A549 (cell line): Measurements from ENCODE around the gene HYAL4. TPM values are rescaled to one million over a fixed set of nuclear protein-coding genes. Genes with fewer than 3 reads are reported as not detected.

Experiments
- ATAC-seq, 2 experiments: fragments of 200-7000 bp in 1 of 2; fragments of >200 bp in 1 of 2; cut with Nextera tagmentation in 1 of 2; cut with Tn5 transposase in 1 of 2; 3 replicates each; pipeline versions ENCODE4 v1.8.0 to v1.9.1; 2018 to 2020; ENCODE audit warnings: mild to moderate bottlenecking in 1 of 2, moderate library complexity in 1 of 2
- CTCF ChIA-PET: fragments of 300-600 bp; sonication (Branson Sonifier 250); formaldehyde crosslinking; extraction: SDS; loops from one replicate; lab custom pipeline; 2021; ENCODE audit warnings: antibody characterized with exemption, inconsistent platforms; lab: Yijun Ruan, JAX
- POLR2A ChIA-PET: fragments of 350-600 bp; formaldehyde crosslinking; extraction: SDS; loops from one replicate; lab custom pipeline; 2021; ENCODE audit warnings: antibody characterized with exemption, inconsistent platforms; lab: Yijun Ruan, JAX
- DNase-seq, 2 experiments: peaks; one replicate each; pipeline versions ENCODE4 v3.0.0 to v3.0.0-alpha.2; 2011 to 2016; ENCODE audit warnings: low read depth in 1 of 2, low spot score in 1 of 2
- FAIRE-seq: peaks from 2 replicates; lab custom pipeline; 2011; peaks lifted over from hg19 to GRCh38; lab: Jason Lieb, UNC
- H3K27ac ChIP-seq, 2 experiments: fragments of >200 bp; sonication (Bioruptor Twin); formaldehyde crosslinking; 3 replicates each; pipeline ENCODE4 v1.5.1; 2016 to 2017
- H3K4me1 ChIP-seq: fragments of >200 bp; sonication (Bioruptor Twin); formaldehyde crosslinking; 3 replicates; pipeline ENCODE4 v1.6.1; 2016
- H3K4me2 ChIP-seq: fragments of >200 bp; sonication (Bioruptor Twin); formaldehyde crosslinking; 3 replicates; pipeline ENCODE4 v1.6.1; 2016
- H3K4me3 ChIP-seq: fragments of >200 bp; sonication (Bioruptor Twin); formaldehyde crosslinking; 3 replicates; pipeline ENCODE4 v1.5.1; 2016
- H3K9me3 ChIP-seq: fragments of >200 bp; sonication (Bioruptor Twin); formaldehyde crosslinking; 3 replicates; pipeline ENCODE4 v1.6.1; 2016
- CBX2 ChIP-seq: fragments of 200-600 bp; sonication (generic); IDR thresholded peaks from 2 replicates; pipeline ENCODE4 v1.6.1; 2016; ENCODE audit warnings: low read depth, mild to moderate bottlenecking, borderline replicate concordance
- CBX8 ChIP-seq: fragments of 200-600 bp; sonication (generic); IDR thresholded peaks from 2 replicates; pipeline ENCODE4 v1.6.1; 2016
- CTCF ChIP-seq: fragments of >200 bp; sonication (Bioruptor Twin); formaldehyde crosslinking; IDR thresholded peaks from 3 replicates; pipeline ENCODE4 v1.5.1; 2016
- EHF ChIP-seq: fragments of 250-450 bp; sonication (Bioruptor Pico); IDR thresholded peaks from 2 replicates; pipeline ENCODE4 v1.5.0; 2020; ENCODE audit warnings: mild to moderate bottlenecking
- EHMT2 ChIP-seq: fragments of 200-600 bp; sonication (generic); IDR thresholded peaks from 2 replicates; pipeline ENCODE4 v1.6.1; 2016; ENCODE audit warnings: antibody characterized with exemption, low read depth, mild to moderate bottlenecking, moderate library complexity
- GATA3 ChIP-seq: IDR thresholded peaks from 2 replicates; pipeline ENCODE4 v1.6.1; 2012; ENCODE audit warnings: borderline replicate concordance
- HMGXB4 ChIP-seq: fragments of 250-450 bp; sonication (Bioruptor Pico); IDR thresholded peaks from 2 replicates; pipeline ENCODE4 v1.5.0; 2021; ENCODE audit warnings: mild to moderate bottlenecking, moderate library complexity, borderline replicate concordance
- JUN ChIP-seq, 2 experiments: fragments of >200 bp; sonication (Bioruptor Twin); formaldehyde crosslinking; IDR thresholded peaks; 2 replicates in 1 of 2; 3 replicates in 1 of 2; pipeline ENCODE4 v1.6.1; 2016 to 2017
- JUNB ChIP-seq: fragments of >200 bp; sonication (Bioruptor Twin); formaldehyde crosslinking; IDR thresholded peaks from 2 replicates; pipeline ENCODE4 v1.6.1; 2016
- MAX ChIP-seq: IDR thresholded peaks from 2 replicates; pipeline ENCODE4 v1.6.1; 2012
- MYC ChIP-seq: IDR thresholded peaks from 2 replicates; pipeline ENCODE4 v1.6.1; 2012; ENCODE audit warnings: mild to moderate bottlenecking, inconsistent platforms, low read length, improper control_type of control experiment, borderline replicate concordance
- NFE2L2 ChIP-seq: fragments of 150-350 bp; conservative IDR thresholded peaks from 2 replicates; pipeline ENCODE4 v1.6.1; 2014; ENCODE audit warnings: low read length
- PBX3 ChIP-seq: IDR thresholded peaks from 2 replicates; pipeline ENCODE4 v1.6.1; 2012
- PHF8 ChIP-seq: fragments of 200-600 bp; sonication (generic); IDR thresholded peaks from 2 replicates; pipeline ENCODE4 v1.6.1; 2016; ENCODE audit warnings: low read depth, mild to moderate bottlenecking, antibody characterized with exemption, moderate library complexity, borderline replicate concordance
- POLR2A ChIP-seq: IDR thresholded peaks from 2 replicates; pipeline ENCODE4 v1.6.1; 2012; ENCODE audit warnings: mild to moderate bottlenecking, low read length
- RAD21 ChIP-seq, 2 experiments: fragments of >200 bp in 1 of 2; sonication (Bioruptor Twin) in 1 of 2; formaldehyde crosslinking in 1 of 2; IDR thresholded peaks in 1 of 2; conservative IDR thresholded peaks in 1 of 2; 2 replicates in 1 of 2; 3 replicates in 1 of 2; pipeline ENCODE4 v1.6.1; 2012 to 2018; ENCODE audit warnings: inconsistent platforms in 1 of 2
- RFX5 ChIP-seq: fragments of 450-650 bp; IDR thresholded peaks from 2 replicates; pipeline ENCODE4 v1.7.1; 2014; ENCODE audit warnings: antibody characterized with exemption, mild to moderate bottlenecking, moderate library complexity
- SMC3 ChIP-seq: fragments of >200 bp; sonication (Bioruptor Twin); formaldehyde crosslinking; IDR thresholded peaks from 3 replicates; pipeline ENCODE4 v1.6.1; 2018; ENCODE audit warnings: inconsistent platforms
- SREBF2 ChIP-seq: fragments of 450-650 bp; IDR thresholded peaks from 2 replicates; pipeline ENCODE4 v1.6.1; 2014; ENCODE audit warnings: mild to moderate bottlenecking, moderate library complexity
- TFCP2L1 ChIP-seq: fragments of 250-450 bp; sonication (Bioruptor Pico); IDR thresholded peaks from 2 replicates; pipeline ENCODE4 v1.5.0; 2021; ENCODE audit warnings: mild to moderate bottlenecking
- ZC3H11A ChIP-seq: fragments of 450-650 bp; IDR thresholded peaks from 2 replicates; pipeline ENCODE4 v1.6.1; 2014; ENCODE audit warnings: antibody characterized with exemption, mild to moderate bottlenecking
- WGBS: methylation state at CpG from one replicate; pipeline ENCODE4 v1.1.6; 2017; ENCODE audit errors: missing lambda C conversion rate; 5-methylcytosine and 5-hydroxymethylcytosine counted together
- polyA plus RNA-seq, 4 experiments: library from polyadenylated mRNA; depleted of rRNA in 3 of 4; stranded (reverse); fragments of >200 nt; fragmentation: RNase III in 1 of 4; extraction: RNeasy Plus Mini Kit Qiagen cat#74134 plus additional on column Dnase treatment in 1 of 4; gene quantifications; 2 replicates in 3 of 4; 3 replicates in 1 of 4; pipeline ENCODE4 v1.2.3, GENCODE V29; 2011 to 2017

HYAL4 gene
- polyA plus RNA-seq, 2 of the 4 experiments (the other 2 are of a cell fraction): 0.30 TPM; not detected in 1

GRCh38 chr7:123864966-123865365, 20.0 kb downstream of the HYAL4 start (continued):
- TF ChIP-seq MAX (no peak), EHMT2 (no peak), MYC (no peak), ZC3H11A (no peak), POLR2A (no peak)

- 1% methylated on average over 3 of the region's 3 CpGs for WGBS
- POLR2A ChIA-PET: no interaction called here
- H3K4me2 ChIP-seq: no peak overlapping the region
- TF ChIP-seq CTCF (peak; percentile 86), SMC3 (peak; percentile 93), GATA3 (no peak), TFCP2L1 (no peak), RAD21 (conservative IDR thresholded peaks at IDR 0.05 in 1 of 2, IDR thresholded peaks at IDR 0.05 in 1 of 2) (peak; percentile 73 to 74)
- TF ChIP-seq, all 56 proteins: peak for 3
- CTCF ChIA-PET: interaction anchor here (0.6 to 4.1 kb wide), 61 partner anchors 9 to 391 kb away, joined by 3 to 75 read pairs (median 4); partner anchors contain the start of genes HYAL4 and WASL
- DNase-seq: peak; percentile 11 to 69
- peak; percentile 61 for FAIRE-seq
- Histone ChIP-seq H3K4me1 (no peaks in the 10 kb centered on the region), H3K4me3 (no peak overlapping the region), H3K9me3 (no peaks in the 10 kb centered on the region), H3K27ac (no peak overlapping the region)
- peak; percentile 83 to 97; a peak in 4 of 6 replicates for ATAC-seq
These were observed 20.6 kb downstream of the HYAL4 start for GRCh38 chr7:123865517-123866117.

- POLR2A ChIA-PET: no interaction called here
- CTCF ChIA-PET: interaction anchor here (1.4 to 4.1 kb wide), 5 partner anchors 9 to 168 kb away, joined by 4 to 75 read pairs (median 14); no protein-coding TSS in a partner anchor
- TF ChIP-seq TFCP2L1 (no peak), POLR2A (no peak), CBX2 (no peak), EHF (CRISPR knock-in tag) (no peak), JUN (IDR thresholded peaks at IDR 0.05) (no peak), CBX8 (no peak), PBX3 (no peak), HMGXB4 (CRISPR knock-in tag) (no peak), SREBF2 (no peak), PHF8 (no peak), MYC (no peak), NFE2L2 (no peak), JUNB (no peak), RFX5 (no peak)
- Histone ChIP-seq H3K27ac (no peak overlapping the region), H3K4me2 (no peak overlapping the region), H3K4me3 (no peak overlapping the region), H3K4me1 (no peaks in the 10 kb centered on the region), H3K9me3 (no peaks in the 10 kb centered on the region)
- DNase-seq (no peak), FAIRE-seq (no peak), ATAC-seq (no peak)
- 40% methylated on average over 1 of the region's 1 CpG for WGBS
These were observed 22.3 kb downstream of the HYAL4 start for GRCh38 chr7:123867225-123867624.
